COR-L47 (cell line): ENCODE data around the gene SULT1C4.

Source experiments
- DNase-seq: peaks from one replicate; lab custom pipeline; 2025; lab: John Stamatoyannopoulos, UW

Gene SULT1C4

GRCh38 chr2:108370080-108370479 is 7.7 kb upstream of the SULT1C4 start:
- no peak for DNase-seq

GRCh38 chr2:108376774-108377173 is 980 bp upstream of the SULT1C4 start:
- DNase-seq, result no peak

- DNase-seq, result no peak
These were observed 353 bp upstream of the SULT1C4 start for GRCh38 chr2:108377401-108377800.

DNA sequence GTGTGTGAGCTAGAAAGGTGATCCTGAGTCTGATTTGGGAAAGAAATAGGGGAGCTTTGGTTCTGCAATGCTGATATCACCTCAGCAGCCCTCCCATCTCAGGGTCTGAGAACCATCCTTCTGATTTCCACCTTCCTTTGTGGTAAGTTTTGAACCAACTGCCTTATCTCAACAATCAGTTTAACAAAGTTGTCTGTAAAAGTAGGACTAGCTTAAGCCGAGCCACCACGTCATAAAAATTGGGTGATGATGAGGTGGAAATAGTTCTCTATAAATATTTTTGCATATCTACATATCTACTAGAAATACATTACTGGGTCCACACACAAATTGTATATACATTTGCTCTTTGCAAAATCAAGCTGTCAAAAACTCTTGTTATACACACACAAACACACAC is 1.1 kb downstream of the SULT1C4 start:
- DNase-seq, result no peak

- DNase-seq, result no peak
These were observed 4.4 kb downstream of the SULT1C4 start for GRCh38 chr2:108382196-108382595.

GRCh38 chr2:108383146-108383830 is 5.5 kb downstream of the SULT1C4 start:
- DNase-seq, result no peak

DNA sequence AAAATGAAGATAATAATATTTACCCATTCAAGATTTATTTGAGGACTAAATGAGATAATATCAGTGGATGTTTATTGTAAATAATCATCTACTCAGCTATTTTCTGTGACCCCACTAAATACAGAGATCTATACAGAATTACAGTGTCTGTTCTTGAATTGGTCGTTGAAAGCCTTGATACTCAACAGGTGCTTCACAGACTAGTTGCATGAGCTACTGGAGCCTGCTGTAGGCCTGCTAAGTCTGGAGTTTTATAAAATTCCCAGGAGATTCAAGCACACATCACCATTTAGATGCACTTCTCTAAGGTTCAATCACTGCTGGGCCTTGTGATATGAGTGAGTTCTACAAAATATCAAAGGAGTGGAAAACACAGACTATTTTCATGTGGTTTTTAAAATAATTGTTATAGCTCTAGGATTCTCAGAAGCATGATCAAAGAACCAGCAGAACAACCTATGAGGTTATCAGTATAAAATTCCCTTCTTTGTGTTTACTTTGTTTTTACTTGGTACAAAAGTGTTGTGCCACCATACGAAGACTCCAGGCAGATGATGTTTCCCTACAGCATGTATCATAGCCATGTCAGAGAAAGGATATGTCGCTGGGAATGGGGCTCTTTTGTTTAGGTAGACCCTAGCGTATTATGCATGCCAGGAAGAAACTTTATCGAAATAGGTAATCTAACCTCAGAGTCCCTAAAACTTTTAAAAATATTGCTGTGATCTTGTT is 7.1 kb downstream of the SULT1C4 start:
- no peak for DNase-seq

DNA sequence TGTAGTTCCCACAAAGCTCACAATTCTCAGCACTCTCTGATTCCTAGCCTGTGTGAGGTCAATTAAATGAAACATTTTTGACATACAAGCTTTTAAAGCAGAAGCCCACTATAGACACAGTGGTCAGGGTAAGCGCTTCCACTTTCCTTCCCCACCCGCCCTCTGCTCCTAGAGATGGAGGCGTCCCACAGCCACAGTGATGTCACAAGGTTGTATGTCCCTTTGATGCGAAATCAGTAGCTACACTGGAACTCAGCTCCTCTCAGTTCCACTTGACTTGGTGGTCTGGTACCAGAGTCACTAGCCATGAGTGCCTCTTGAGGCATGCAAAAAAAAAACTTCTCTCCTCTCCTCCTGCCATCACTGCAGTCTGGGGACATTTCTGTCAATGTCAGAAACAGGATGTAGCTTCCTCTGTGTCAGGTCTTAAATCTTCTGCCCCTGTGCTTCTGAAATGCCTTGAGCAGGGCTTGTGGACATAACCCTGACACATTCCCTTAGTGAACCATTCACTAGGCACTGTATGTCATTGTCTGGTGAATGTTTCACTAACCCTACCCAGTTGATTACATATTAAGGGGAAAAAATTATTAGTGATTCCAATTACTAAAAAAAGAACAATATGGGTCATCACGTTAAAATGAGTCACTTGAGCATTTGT is 7.8 kb downstream of the SULT1C4 start:
- no peak for DNase-seq

DNA sequence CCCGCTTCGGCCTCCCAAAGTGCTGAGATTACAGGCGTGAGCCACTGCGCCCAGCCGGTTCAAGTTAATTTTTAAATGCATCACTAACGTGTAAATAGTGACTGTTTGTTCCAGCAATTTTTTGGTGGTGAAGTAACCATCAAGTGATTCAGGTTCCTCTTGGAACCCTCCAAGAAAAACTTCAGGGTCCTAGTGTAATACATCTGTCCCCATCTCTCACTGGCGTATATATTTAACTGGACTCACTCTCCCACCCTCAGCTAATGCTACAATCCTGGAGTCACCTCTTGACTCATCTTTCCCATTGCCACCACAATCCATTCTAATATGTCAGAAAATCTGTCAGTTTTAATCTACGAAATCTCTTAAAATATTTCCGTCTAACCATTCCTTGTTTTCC is 10.3 kb downstream of the SULT1C4 start:
- DNase-seq, result no peak

DNA sequence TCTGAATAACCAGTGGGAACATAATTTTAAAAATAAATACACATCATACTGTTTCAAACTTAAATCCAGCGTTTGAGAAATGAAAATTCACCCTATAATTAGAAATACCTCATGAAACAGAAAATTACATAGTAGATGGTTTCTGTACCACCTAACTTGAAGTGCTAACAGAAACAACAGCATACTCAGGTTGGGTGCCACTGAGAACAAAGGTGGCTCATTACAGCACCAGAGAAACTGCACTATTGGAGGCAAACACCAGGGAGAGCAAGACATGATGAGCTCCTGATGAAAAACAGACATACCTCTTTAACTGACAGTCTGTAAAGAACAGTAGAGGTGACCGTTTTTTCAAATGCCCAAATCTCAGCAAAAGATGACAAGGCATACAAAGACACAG is 12.6 kb downstream of the SULT1C4 start:
- DNase-seq, result no peak

- DNase-seq, result no peak
These were observed 14.3 kb downstream of the SULT1C4 start for GRCh38 chr2:108392029-108392428.

DNA sequence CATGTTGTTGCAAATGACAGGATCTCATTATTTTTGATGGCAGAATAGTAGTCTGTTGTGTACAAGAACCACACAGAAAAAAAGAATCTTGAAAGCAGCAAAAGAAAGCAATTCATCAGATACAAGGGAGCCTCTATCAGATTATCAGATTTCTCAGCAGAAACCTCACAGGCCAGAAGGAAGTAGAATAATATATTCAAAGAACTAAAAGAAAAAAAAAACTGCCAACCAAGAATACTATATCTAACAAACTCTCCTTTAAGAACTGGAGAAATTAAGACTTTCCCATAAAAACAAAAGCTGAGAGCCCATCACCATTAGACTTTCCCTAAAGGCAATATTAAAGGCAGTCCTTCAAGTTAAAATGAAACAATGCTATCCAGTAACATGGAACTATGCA is 15.4 kb downstream of the SULT1C4 start:
- no peak for DNase-seq

DNA sequence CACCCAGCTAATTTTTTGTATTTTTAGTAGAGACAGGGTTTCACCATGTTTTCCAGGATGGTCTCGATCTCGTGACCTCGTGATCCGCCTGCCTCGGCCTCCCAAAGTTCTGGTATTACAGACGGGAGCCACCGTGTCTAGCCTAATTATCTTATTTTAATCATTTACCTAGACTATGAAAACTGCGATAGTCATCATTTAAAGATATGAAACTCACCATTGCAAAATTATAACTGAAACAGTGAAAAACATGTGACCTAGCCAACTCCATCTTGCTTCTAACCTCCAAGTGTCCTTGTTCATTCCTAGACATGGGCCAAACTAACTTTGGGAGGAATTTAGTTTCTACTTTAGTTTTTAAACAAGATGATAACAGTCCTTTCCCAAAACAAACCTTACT is 17.4 kb downstream of the SULT1C4 start:
- DNase-seq, result no peak

DNA sequence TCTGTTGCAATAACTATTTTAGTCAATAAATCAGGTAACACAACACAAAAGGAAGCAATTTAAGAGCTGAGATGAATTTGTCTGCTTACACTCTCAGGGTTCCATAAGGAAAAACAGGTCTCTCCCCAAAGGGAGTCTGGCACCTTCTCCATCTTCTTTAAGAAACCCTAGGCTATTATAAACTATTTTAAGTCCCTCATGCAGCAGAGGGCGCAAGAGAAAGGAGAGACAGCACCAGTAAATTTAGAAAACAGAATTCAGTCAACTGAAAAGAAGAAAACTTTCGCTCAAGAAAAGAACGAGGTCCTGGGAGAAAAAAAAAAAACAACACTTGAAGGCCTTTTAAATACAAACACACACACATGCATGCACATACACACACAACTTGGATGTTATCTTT is 19.1 kb downstream of the SULT1C4 start:
- DNase-seq, result no peak

GRCh38 chr2:108399479-108399878 is 21.7 kb downstream of the SULT1C4 start:
- no peak for DNase-seq

- no peak for DNase-seq
These were observed 24.0 kb downstream of the SULT1C4 start for GRCh38 chr2:108401800-108402199.

- no peak for DNase-seq
These were observed 25.7 kb downstream of the SULT1C4 start for GRCh38 chr2:108403494-108403893.

DNA sequence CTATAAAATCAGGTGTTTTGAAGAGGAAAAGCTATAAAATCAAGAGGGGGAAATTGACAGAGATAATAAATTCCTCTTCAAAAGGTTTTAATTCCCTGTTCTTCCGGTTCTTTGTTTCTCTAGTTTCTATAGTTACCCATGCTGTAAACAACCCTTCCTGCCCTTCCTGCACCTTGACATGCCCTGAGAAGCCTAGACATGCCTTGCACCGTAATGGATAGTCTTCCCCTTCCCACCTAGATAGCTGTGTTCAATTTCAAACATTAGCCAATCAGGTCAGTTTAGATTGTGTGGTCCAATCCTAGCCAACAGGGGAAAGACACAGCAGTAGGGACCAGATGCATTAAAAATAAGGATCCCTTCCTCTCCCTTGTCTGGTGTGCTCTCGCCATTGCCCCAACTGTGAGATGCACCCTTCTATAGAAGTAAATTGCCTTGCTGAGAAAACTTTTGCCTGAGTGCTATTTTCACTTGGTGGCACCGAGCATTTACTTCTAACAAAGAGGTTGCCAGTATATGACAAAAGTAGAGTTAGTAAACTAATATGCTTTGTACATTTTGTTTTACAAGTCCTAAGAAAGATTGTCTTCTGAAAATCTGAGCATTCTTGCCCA is 27.1 kb downstream of the SULT1C4 start:
- no peak for DNase-seq

GRCh38 chr2:108407864-108408729 is 30.3 kb downstream of the SULT1C4 start:
- DNase-seq, result no peak

DNA sequence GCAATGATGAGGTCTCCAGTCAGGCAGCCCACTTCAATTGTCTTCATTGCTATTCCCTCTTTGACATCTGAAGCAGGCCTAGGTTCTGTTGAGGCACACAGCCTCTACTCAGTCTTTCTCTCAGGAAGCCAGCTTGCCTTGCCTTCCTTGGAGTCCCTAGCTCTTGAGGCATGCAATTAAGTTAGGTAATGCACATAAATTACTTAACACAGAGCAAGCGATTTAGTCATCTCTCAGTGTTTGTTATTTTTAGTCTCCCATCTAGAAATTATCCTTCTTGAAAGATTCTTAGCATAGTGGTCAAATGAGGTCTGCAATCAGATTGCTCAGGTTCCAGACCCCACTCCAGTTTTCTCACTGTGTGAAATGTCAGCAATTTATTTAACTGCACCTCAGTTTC is 32.0 kb downstream of the SULT1C4 start:
- no peak for DNase-seq

- DNase-seq, result no peak
These were observed 35.4 kb downstream of the SULT1C4 start for GRCh38 chr2:108412995-108413710.
